CD4-positive, alpha-beta T cell treated with Interleukin-6 at 100 ng/mL for 8 hours (primary cell): ENCODE data around the gene NAALADL2.

Experiments
- DNase-seq: peaks from one replicate; pipeline ENCODE4 v3.0.0-alpha.2; 2020; ENCODE audit warnings: mixed read lengths, low spot score

Gene NAALADL2

DNA sequence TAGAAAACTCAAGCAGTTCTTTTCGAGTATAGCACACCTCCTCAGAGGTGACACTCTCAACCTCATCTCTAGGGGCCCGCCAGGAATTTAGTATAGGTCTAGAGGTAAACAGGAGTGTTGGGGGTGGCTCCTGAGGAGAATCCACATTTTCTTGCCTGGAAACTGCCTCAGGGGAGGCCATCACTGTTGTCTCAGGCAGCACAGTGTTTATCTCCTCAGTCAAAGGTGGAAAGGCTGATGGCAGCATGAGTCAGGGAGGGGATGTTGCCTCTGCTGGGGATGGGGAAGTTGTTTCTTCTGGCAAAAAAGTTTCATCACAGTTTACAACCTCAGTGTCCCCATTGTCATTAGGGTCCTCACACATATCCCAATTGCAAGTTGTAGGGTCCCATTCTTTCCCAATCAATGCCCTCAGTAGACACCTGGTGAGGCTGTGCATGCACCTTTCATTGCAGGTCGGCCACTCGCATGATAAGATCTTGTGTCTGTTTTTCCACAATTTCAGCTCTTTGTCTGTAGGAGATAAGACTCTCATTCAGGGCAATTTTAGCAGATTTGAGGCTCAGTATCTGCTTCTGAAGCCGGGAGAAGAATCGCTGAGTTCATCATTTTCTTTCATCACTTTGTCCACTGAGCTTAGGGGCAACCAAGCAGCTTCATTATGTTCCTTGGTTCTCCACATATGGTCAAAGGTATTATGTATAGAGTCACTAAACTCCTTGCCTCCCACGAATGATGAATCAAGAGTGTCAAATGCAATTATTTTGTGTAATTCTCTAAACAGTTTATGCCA, 25.8 kb downstream of the NAALADL2 start:
- DNase-seq, result no peak

- no peak for DNase-seq
Measured at GRCh38 chr3:174891524-174892203, 32.5 kb downstream of the NAALADL2 start.

DNA sequence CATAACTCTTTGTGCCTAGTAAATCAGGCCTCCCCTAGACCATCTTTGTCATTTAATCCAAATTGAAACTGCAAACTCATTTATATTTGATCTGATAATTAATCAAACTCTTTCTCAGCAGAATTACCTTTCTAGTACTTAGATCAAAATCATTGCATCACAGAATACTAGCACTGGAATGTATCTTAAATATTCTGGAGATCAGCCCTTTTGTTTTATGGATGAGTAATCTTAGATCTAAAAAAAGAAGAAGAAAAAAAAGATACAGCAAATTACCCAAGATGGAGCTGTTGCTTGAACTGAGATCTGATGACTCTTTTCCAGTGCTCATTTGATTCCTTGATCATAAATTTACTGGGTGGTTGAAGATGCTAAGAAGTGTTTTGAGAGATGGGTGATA, 47.9 kb downstream of the NAALADL2 start:
- no peak for DNase-seq

- no peak for DNase-seq
Measured at GRCh38 chr3:174907628-174908407, 48.7 kb downstream of the NAALADL2 start.

DNA sequence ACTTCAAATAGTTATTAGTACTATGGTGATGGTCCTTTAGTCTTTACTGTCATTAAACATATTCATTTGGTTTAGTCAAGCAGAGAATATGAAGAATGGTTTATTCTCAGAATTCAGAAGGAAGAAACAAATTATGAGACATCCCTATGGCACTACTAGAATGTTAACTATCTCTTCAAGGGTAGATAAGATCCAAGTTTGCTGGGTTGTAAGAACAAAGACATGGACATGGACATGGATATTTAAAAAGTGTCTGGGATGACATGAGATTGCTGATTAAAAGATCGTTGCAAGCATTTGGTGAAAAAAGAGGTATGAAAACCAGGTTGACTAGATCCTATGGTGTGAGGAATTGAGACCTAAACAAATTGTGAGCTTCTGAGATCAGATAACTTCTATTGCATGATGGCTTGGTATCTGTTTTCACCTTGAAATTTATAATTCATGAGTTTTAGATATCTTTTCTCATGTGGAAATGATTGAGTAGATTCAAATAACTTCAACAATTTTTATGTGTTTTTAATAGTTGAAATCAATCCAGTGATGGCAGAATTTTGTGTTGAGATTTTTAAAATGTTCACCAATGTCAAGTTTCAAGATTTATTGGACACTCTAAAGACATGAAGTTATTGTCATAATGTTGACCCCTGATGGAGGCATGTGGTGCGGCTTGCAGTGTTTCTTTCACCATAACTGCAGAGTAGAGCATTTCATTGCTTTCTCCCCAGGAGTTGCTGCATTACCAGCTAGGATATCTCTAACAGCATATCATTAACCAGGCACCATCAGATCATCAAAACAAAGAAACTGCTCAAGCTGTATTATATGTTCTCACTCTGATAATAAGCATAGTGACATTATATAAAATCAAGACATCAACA, 72.6 kb downstream of the NAALADL2 start:
- no peak for DNase-seq

DNA sequence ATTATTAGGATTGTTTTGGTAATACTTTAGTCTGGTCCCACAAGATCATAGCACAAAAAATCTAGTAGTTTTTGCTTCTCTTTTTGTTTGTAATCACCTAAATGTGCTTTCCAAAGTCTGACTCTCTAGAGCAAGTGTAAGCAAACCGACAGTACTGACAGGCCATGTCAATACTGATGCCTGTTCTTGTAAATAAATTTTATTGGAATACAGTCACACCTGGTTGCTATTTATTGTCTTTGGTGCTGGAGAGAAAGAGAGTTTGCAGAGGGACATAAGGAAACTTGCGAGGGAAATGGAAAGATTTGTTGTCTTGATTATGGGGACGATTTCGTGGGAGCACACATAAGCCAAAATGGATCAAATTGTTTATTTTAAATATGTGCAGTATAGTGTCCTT, 77.5 kb downstream of the NAALADL2 start:
- DNase-seq, result no peak

DNA sequence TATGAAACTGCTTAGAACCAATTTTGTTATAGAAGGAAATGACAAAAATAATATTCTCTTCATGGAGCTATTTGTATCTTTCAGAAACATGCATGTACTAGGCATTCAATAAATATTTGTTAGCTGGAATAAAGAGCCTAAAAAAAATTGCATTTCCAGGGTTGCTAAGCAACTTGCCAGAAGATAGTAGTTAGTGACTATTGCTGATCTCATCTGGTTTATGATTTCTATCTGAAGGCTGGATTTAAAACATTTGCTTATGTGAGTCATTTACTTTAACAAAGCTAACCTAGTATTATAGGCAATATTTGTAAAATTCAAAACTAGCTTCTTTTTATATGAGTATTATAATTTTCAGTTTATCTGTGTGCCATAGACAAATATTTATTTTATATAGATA, 78.3 kb downstream of the NAALADL2 start:
- no peak for DNase-seq

DNA sequence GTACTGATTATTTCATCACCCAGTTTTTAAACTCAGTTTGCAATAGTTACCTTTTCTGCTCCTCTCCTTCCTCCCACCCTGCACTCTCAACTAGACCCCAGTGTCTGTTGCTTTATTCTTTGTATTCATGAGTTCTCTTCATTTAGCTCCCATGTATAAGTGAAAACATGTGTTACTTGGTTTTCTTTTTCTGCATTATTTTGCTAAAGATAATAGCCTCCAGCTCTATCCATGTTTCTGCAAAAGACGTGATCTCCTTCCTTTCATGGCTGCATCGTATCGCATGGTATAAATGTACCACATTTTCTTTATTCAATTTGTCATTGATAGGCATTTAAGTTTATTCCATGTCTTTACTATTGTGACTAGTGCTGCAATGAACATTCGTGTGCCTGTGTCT, 79.0 kb downstream of the NAALADL2 start:
- no peak for DNase-seq

DNA sequence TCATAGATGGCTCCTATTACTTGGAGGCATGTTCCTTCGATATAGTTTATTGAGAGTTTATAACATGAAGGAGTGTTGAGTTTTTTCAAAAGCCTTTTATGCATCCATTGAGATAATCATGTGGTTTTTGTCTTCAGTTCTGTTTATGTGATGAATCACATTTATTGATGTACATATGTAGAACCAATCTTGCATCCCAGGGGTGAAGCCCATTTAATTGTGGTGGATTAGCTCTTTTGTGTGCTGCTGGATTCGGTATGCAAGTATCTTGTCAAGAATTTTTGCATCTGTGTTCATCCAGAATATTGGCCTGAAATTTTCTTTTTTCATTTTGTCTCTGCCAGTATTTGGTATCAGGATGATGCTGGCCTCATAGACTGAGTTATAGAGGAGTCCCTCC, 81.0 kb downstream of the NAALADL2 start:
- DNase-seq, result no peak

DNA sequence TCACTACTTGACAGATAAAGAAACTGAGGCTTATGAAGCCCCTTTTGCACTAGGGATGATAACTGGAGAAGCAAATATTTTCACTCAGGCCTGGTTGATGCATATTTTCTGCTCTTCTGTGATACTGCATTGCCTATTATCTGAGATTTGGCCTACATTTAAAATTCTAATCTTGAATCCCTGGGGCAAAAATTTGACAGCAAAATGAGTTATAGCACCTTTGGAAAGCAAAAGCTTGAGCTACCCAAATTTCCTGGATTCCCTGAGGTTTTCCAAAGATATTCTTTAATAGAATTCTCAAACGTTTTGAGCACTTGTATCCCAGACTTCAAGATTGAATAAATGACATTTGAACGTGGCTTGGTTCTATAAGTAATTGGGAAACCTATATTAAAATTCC, 86.1 kb downstream of the NAALADL2 start:
- DNase-seq, result no peak

- DNase-seq, result no peak
Measured at GRCh38 chr3:174945951-174946350, 86.8 kb downstream of the NAALADL2 start.

DNA sequence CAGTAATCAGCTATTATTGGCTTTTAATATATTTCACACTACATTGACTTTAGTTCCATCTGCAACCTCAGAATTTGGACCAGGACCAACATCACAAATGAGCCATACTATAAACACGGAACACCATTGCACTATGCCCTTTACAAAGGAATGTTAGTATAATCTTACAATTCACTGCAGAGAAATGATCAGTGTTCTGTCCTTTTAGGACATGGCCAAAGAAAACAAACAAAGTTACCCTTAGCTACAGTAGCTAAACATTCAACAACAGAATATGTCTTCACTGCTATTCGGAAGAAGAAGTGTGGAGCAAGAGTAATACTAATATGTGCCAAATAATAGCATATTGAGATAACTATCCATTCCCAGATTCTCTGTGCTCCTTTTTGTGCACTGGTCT, 90.4 kb downstream of the NAALADL2 start:
- no peak for DNase-seq

DNA sequence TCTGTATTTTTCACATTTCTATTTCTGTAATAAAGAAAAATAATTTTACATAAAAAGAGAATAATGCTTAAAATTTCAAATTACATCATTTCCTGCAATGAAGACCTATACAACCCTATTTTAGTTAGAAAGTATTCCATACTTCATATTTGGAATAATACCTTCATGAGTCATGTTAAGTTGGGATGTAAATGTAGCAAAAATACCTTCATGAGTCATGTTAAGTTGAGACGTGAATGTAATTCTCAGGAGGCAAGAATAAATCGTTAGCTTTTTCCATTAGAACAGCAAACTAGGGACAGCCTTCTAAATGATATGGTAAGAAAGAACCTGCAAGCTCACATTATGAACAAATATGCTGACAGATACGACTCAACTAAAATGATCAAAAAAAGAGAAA, 91.9 kb downstream of the NAALADL2 start:
- no peak for DNase-seq

DNA sequence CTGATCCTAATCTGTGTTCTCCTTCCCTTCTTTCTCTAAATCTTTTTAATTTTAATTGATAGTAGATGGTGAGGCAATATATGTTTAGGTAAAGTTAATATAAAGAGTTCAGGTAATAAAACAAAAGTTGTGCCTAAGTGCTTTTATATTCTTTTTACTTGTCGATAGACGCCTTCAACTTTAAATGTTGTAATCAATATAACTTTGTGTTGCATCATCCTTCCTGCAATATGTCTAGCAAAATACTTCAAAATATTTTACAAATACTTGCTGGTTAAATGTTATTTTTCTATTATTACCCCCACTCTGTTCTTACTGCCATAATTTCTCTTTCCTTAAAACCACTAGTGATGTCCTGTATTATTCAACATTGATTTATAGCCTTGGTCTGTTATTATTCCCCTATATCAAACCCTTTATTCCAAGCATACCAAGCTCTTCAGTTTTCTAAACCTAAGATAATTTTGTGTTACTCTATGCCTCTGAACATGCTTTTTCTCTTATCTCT, 92.4 kb downstream of the NAALADL2 start:
- DNase-seq, result no peak

DNA sequence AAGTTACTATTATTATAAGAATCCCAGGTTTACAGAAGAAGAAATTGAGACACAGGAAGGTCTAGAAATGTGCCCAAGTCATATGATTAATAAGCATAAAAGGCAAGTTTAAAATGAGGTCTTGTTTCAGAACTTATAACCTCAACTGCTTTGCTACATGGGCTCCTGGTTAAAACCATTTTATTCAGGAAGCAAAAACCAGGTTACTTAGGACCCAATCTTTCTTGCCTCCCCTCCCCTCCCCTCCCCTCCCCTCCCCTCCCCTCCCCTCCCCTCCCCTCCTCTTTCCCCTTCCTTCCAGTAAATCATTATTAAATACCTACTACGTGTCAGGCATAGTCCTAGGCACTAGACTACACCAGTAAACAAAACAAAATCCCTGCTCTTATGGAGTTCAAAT, 93.9 kb downstream of the NAALADL2 start:
- no peak for DNase-seq

GRCh38 chr3:174955513-174956016, 96.4 kb downstream of the NAALADL2 start:
- DNase-seq, result no peak

DNA sequence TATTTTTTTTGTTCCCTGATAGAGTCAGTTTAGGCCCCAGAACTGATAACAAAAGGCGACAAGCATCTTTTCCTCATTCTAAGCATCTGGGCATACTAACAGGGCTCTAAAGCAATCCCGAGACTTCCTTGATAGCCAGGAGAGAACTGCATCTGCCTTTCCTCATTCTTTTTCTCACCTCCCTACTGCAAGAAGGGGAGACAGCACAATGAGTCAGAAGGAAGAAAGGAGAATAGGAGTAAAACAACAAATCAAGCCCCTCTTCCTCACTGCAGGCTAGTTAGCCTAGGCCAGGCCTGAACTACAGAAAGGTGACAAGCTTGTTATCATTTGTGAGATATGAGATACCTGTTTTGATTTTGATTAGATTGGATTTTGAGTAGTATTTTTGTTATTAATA, 97.9 kb downstream of the NAALADL2 start:
- no peak for DNase-seq

GRCh38 chr3:174957551-174958001, 98.4 kb downstream of the NAALADL2 start:
- DNase-seq, result no peak

- DNase-seq, result no peak
Measured at GRCh38 chr3:174958671-174959328, 99.7 kb downstream of the NAALADL2 start.

DNA sequence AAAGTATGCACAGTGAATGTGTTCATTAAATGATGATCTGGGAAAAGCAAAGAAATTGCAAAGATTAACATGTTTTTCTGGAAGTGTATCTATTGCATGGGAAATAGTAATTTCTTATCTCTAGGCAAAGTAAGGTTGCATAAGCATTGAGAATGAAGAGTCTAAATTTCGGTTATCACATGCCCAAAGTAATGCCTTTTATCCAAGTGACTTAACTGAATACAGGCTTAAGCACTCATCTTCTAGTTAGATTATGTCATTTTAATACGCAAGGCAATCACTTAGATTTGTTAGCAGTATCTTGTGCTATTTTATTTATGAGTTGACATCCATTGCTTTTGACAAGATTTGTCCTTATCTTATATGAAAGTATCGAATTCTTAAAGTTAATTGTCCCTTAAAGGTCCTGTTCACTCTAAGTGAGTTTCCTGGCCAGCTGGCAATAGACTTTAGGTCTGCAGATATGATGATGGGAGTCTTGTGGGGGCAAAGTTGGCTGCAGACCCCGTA, 100.5 kb downstream of the NAALADL2 start:
- DNase-seq, result no peak

- no peak for DNase-seq
Measured at GRCh38 chr3:174960898-174961297, 101.8 kb downstream of the NAALADL2 start.
